ENCODE results near the gene ISG20.

The ISG20 gene

GRCh38 chr15:88655800-88656488 lies 17.1 kb downstream of the ISG20 start:
- peak; percentile 34 for DNase-seq

GRCh38 chr15:88656760-88657221 lies 18.0 kb downstream of the ISG20 start:
- peak; percentile 34 for DNase-seq

- peak; percentile 84 for DNase-seq
These were observed 18.7 kb downstream of the ISG20 start for GRCh38 chr15:88657326-88658069.

GRCh38 chr15:88658070-88658965 lies 19.5 kb downstream of the ISG20 start:
- no peak for DNase-seq

- peak; percentile 86 for DNase-seq
These were observed 20.4 kb downstream of the ISG20 start for GRCh38 chr15:88658972-88659931.

- DNase-seq = no peak
These were observed 22.4 kb downstream of the ISG20 start for GRCh38 chr15:88661041-88661700.

- no peak for DNase-seq
These were observed 23.1 kb downstream of the ISG20 start for GRCh38 chr15:88661761-88662556.

- DNase-seq = no peak
These were observed 24.4 kb downstream of the ISG20 start for GRCh38 chr15:88663141-88663621.

GRCh38 chr15:88664151-88664778 lies 25.4 kb downstream of the ISG20 start:
- no peak for DNase-seq

- no peak for DNase-seq
These were observed 35.8 kb downstream of the ISG20 start for GRCh38 chr15:88674661-88675060.

GRCh38 chr15:88678755-88679154 lies 39.9 kb downstream of the ISG20 start:
- DNase-seq = no peak

- no peak for DNase-seq
These were observed 41.6 kb downstream of the ISG20 start for GRCh38 chr15:88680241-88681001.

GRCh38 chr15:88681610-88682221 lies 42.9 kb downstream of the ISG20 start:
- peak; percentile 64 for DNase-seq

GRCh38 chr15:88684345-88684744 lies 45.5 kb downstream of the ISG20 start:
- no peak for DNase-seq

- no peak for DNase-seq
These were observed 47.4 kb downstream of the ISG20 start for GRCh38 chr15:88686166-88686565.

GRCh38 chr15:88688394-88688933 lies 49.6 kb downstream of the ISG20 start:
- no peak for DNase-seq

- no peak for DNase-seq
These were observed 51.5 kb downstream of the ISG20 start for GRCh38 chr15:88690331-88690730.

GRCh38 chr15:88693191-88693590 lies 54.4 kb downstream of the ISG20 start:
- DNase-seq = no peak

Data from right forelimb (tissue), 1 donor.